Urinary bladder (tissue), 4 donors: ENCODE results near the gene TRAF7. TPM values are rescaled to one million over a fixed set of nuclear protein-coding genes. Genes with fewer than 3 reads are reported as not detected.
A peak's percentile ranks its signal among the peaks of the same experiment; 100 is the strongest.
"Not testable (repeated sequence)": the region's sequence is repeated elsewhere in the genome, so short reads cannot be mapped to it uniquely, and the experiment has no call there.

Experiments used
- DNase-seq: peaks from one replicate; pipeline ENCODE4 v3.0.0-alpha.2; 2015; ENCODE audit errors: extremely low spot score
- H3K27ac ChIP-seq: one replicate; pipeline ENCODE4 v1.5.1; 2013; ENCODE audit warnings: low read depth, mild to moderate bottlenecking, moderate library complexity
- H3K36me3 ChIP-seq: one replicate; pipeline ENCODE4 v1.6.1; 2013; ENCODE audit warnings: mild to moderate bottlenecking, moderate library complexity; ENCODE audit not compliant: insufficient read depth
- H3K4me1 ChIP-seq: one replicate; pipeline ENCODE4 v1.6.1; 2013; ENCODE audit warnings: mild to moderate bottlenecking, moderate library complexity; ENCODE audit not compliant: insufficient read depth
- H3K4me3 ChIP-seq: one replicate; pipeline ENCODE4 v1.5.1; 2013; ENCODE audit warnings: low read depth, low read length
- WGBS: extraction: QIAGEN DNeasy Blood & Tissue Kit; methylation state at CpG from one replicate; pipeline ENCODE4 v1.1.7; 2013; 5-methylcytosine and 5-hydroxymethylcytosine counted together
- polyA plus RNA-seq: library from polyadenylated mRNA; stranded (reverse); fragments of 200-250 nt; gene quantifications from one replicate; pipeline ENCODE4 v1.2.3, GENCODE V29; 2013
- total RNA-seq: library from RNA; depleted of rRNA; stranded (reverse); fragments of >200 nt; gene quantifications from one replicate; pipeline ENCODE4 v1.2.3, GENCODE V29; 2014
- donor health status: healthy with polysubstance abuse.
- donor health status: healthy.

The TRAF7 gene
- total RNA-seq (21.9 TPM), polyA plus RNA-seq (57.0 TPM)

DNA sequence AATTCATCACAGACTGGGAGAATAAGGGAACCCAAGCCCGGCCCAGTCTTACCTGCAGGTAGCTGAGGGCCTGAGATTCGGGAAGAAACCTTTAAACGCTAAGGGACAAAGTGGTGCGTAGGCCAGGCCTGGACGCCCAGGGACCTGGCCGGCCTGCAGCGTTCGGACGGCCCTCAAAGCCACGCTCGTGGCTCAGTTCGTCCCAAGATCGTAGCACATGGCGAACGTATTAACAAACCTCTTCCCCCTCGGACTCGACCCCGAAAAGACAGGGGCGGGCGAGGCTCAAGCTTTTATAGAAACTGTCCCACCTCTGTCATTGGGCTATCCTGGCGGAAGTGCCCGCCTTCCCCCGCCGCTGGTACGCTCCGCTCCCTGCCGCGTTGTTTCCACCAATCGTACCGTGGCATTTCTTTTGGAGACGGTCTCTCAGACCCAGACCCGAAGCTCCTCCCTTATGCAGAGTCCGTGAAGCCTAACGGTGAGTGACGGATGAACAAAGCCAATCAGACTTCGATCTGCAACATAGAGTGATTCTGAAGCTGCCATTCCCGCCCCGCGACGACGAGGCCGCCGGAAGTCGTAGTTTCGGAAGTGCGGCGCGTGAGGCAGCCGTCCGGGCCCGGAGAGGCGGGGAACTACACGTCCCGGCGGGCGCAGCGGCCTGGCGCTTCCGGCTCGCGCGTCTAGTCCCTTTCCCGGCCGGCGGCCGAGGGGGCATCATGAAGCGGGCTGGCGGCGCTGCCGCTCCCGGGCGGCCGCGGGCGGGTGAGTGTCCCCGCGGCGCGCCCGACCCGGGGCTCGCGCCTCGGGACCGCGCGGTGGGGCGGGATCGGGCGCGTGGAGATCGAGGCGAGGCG, at the start of gene TRAF7:
TRAF7 (plus strand) TSS at position 692 of the 860 bp plus-strand sequence. CDS start 8,139 bp downstream, outside the sequence.
- Histone ChIP-seq H3K4me3 (peak within 1 kb of the TSS; percentile 63), H3K4me1 (peaks cover 7% of the 10 kb centered on the region), H3K36me3 (no peaks in the 10 kb centered on the region), H3K27ac (peak within 1 kb of the TSS; percentile 33)
- peak; percentile 100 for DNase-seq
- under 1% methylated on average over 93 of the region's 94 CpGs for WGBS

- H3K36me3 ChIP-seq, H3K4me3 ChIP-seq, DNase-seq, H3K27ac ChIP-seq, H3K4me1 ChIP-seq: not testable (repeated sequence)
- 92% methylated on average over 38 of the region's 38 CpGs for WGBS
Measured at GRCh38 chr16:2106211-2106610, 49.4 kb upstream of the TRAF7 start.

GRCh38 chr16:2107121-2107790, 48.3 kb upstream of the TRAF7 start:
- not testable (repeated sequence) for DNase-seq, H3K4me3 ChIP-seq, H3K27ac ChIP-seq, H3K4me1 ChIP-seq, H3K36me3 ChIP-seq
- 78% methylated on average over 17 of the region's 17 CpGs for WGBS

DNA sequence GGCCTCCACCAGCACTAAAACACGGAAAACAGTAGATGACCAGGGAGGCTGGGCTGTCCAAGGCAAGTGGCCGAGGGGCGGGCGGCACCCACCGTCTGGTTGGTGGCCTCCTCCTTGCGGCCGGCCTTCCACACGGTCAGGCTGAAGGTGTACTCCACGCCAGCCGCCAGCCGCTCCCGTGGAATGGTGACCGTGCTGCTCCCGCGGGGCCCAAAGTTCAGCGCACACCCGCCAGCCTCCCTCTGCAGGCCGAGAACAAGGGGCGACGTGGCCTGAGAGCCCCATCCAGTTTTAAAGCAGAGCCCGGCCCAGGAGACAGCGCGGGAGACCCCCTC, 47.8 kb upstream of the TRAF7 start:
- WGBS, result 92% methylated on average over 23 of the region's 23 CpGs
- not testable (repeated sequence) for H3K27ac ChIP-seq, H3K4me3 ChIP-seq, H3K4me1 ChIP-seq, DNase-seq, H3K36me3 ChIP-seq

DNA sequence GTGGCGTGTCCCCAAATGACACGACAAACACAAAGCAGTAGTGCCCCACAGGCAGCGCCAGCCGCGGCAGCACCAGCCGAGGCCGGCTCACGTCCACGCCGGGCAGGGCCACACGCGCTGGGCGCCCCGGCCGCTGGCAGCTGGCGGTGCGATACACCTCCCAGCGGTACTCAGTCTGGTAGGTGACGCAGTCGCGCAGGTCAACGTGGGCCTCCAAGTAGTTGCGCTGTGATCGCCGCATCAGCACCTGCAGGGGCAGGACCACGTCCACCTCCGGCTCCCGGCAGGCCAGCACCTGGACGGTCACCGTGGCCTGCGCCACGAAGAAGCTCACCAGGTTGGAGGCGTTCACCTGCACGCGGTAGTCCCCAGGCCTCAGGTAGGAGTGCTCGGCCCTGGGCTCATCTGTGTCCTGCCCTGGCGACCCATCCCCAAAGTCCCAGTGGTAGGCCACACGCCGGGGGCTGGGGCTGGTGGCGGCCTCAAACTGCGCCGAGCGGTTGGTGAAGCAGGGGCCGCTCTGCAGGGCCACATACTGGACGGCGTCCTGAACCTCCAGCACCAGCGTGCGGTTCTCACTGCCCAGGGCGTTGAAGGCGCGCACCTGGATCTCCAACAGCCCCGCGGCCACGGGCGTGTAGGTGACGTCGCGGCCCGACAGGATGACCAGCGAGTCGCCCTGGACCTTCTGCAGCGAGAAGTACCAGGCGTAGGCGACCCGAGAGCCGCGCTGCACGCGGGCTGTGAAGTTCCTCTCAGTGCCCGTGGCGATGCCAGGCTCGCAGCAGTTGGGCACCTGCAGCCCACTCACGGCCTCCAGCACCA, 46.9 kb upstream of the TRAF7 start:
- WGBS, result 97% methylated on average over 73 of the region's 73 CpGs
- H3K36me3 ChIP-seq, H3K4me1 ChIP-seq, H3K27ac ChIP-seq, H3K4me3 ChIP-seq, DNase-seq: not testable (repeated sequence)

DNA sequence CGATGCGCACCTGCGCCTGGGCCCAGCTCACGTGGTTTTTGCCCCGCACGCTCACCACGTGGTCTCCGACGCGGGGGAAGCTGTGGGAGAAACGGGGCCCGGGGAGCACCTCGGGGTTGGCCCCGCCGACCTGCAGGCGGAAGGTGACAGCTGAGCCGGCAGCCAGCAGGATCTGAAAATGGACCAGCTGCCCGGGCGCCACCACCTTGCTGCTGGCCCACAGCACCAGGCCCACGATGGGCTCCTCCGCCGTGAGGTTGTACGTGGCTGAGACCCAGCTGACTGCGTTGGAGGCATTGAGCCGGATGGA, 46.4 kb upstream of the TRAF7 start:
- WGBS, result 91% methylated on average over 25 of the region's 25 CpGs
- not testable (repeated sequence) for H3K4me3 ChIP-seq, DNase-seq, H3K27ac ChIP-seq, H3K36me3 ChIP-seq, H3K4me1 ChIP-seq

- not testable (repeated sequence) for H3K36me3 ChIP-seq, DNase-seq, H3K4me1 ChIP-seq, H3K4me3 ChIP-seq, H3K27ac ChIP-seq
- WGBS, result 90% methylated on average over 22 of the region's 23 CpGs
Measured at GRCh38 chr16:2109872-2110271, 45.7 kb upstream of the TRAF7 start.

- WGBS, result 94% methylated on average over 42 of the region's 43 CpGs
- not testable (repeated sequence) for H3K27ac ChIP-seq, DNase-seq, H3K4me3 ChIP-seq, H3K4me1 ChIP-seq, H3K36me3 ChIP-seq
Measured at GRCh38 chr16:2110332-2111008, 45.1 kb upstream of the TRAF7 start.

DNA sequence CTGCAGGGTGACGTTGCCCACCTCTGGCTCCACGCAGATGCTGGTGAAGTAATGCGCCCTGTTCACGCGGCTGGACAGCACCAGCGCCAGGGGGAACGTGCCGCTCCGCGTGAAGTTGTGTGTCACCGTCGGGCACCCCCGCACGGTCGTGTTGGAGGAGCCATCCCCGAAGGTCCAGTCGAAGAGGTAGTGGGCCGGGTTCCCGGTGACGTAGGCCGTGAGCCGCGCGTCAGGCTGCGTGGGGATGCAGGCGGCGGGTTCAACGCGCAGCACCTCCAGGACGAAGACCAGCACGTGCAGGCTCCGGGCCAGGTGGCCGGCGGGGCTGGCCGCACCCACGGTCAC, 44.6 kb upstream of the TRAF7 start:
- H3K27ac ChIP-seq, DNase-seq, H3K4me1 ChIP-seq, H3K4me3 ChIP-seq, H3K36me3 ChIP-seq: not testable (repeated sequence)
- 95% methylated on average over 36 of the region's 36 CpGs for WGBS

DNA sequence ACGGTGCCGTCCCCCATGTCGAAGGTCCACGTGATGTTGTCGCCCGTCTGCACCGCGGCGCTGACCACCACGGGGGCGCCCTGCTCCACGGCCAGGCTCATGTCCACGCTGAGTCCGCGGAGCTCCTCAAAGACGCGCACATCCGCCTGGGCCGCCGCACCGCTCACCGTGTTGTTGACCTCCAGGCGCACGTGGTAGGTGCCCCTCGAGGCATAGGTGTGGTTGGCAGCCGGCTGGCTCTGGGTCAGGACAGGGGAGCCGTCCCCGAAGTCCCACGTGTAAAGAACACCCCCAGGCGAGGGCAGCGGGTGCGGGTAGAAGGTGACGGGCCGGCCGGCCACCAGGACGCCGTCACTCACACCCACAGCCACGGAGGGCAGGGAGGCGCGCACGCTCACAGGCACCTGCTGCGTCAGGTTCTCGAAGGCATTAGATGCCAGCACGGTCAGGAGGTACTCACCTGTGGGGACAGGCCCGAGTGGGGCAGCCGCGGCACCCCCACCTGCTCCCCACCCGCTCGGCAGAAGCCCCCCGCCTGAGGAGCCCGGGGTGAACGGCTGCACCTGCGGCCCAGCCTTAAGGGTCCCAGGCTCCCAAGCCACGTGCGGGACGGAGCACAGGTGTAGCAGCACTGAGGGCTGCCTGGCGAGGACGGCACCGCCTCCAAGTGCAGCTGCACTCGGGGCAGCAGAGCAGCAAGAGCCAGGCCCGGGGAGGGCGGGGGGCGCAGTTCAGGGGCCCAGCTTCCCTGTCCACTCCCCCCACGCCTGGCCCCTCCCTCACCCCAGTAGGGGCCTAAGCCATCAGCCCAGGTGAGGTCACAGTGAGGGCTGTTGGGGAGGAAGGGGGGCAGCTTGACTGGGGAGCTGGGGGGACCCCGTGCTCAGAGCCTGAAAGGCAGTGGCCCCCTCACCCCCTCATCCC, 43.9 kb upstream of the TRAF7 start:
- not testable (repeated sequence) for H3K4me1 ChIP-seq, H3K36me3 ChIP-seq, DNase-seq, H3K4me3 ChIP-seq, H3K27ac ChIP-seq
- 93% methylated on average over 65 of the region's 65 CpGs for WGBS

GRCh38 chr16:2112539-2113106, 43.0 kb upstream of the TRAF7 start:
- H3K4me3 ChIP-seq, H3K4me1 ChIP-seq, H3K27ac ChIP-seq, DNase-seq, H3K36me3 ChIP-seq: not testable (repeated sequence)
- 81% methylated on average over 30 of the region's 30 CpGs for WGBS

DNA sequence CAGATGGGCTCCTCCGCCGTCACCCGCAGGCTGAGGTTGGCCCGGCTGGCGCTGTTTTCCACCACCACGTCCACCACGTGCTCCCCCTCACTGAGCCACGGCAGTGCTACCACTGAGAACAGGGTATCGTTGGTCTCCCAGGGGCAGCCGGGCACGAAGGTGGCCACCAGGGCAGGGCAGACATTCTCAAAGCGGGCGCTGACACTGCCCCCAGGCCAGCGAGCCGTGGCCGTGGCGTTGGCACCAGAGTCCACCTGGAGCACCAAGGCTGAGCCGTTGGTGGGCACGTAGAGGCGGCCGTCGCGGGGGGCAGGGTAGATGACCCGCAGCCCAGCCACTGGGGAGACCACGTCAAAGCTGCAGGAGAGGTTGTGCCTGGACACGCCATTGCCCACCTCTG, 41.4 kb upstream of the TRAF7 start:
- DNase-seq, H3K36me3 ChIP-seq, H3K4me1 ChIP-seq, H3K27ac ChIP-seq, H3K4me3 ChIP-seq: not testable (repeated sequence)
- 93% methylated on average over 26 of the region's 26 CpGs for WGBS
